Measurements from ENCODE around the gene SPRING1. TPM values are rescaled to one million over a fixed set of nuclear protein-coding genes. Genes with fewer than 3 reads are reported as not detected.

SPRING1 gene
- total and polyA plus RNA-seq, 2 of the 4 experiments (the other 2 are of a cell fraction), result 12.4 to 14.0 TPM

- no peaks in the 10 kb centered on the region for H3K9me1 ChIP-seq (ENCODE audit: insufficient read depth, low read length)
- H3K4me3 ChIP-seq (ENCODE audit: insufficient read depth, low read depth, low read length), result no peak overlapping the region
- no peak overlapping the region for H2BK20ac ChIP-seq (ENCODE audit: low read depth, low read length)
- H4K91ac ChIP-seq (ENCODE audit: insufficient read depth, low read depth, low read length), result no peak overlapping the region
- no peak overlapping the region for H3K56ac ChIP-seq (ENCODE audit: extremely low read depth, insufficient read depth, low read length)
- dilution Hi-C loops (cut with HindIII; ENCODE audit: low sequenced_read_pairs, unreplicated experiment), result no loop called here
- no peaks in the 10 kb centered on the region for H3K27me3 ChIP-seq (ENCODE audit: control insufficient read depth, insufficient read depth, low read length)
- no peaks in the 10 kb centered on the region for H3K9me3 ChIP-seq (ENCODE audit: control insufficient read depth, insufficient read depth, low read length)
- no peaks in the 10 kb centered on the region for H3K79me1 ChIP-seq (ENCODE audit: low read depth in 1 of 2, low read length in 2 of 2)
- H3K4me2 ChIP-seq (ENCODE audit: low read depth, low read length), result no peak overlapping the region
- no peaks in the 10 kb centered on the region for H4K20me1 ChIP-seq (ENCODE audit: insufficient read depth, low read length)
- H3K18ac ChIP-seq (ENCODE audit: low read depth, low read length), result no peak overlapping the region
- H3K36me3 ChIP-seq (ENCODE audit: control insufficient read depth, insufficient read depth, low read length), result no peaks in the 10 kb centered on the region
- no peak overlapping the region for H3K14ac ChIP-seq (replicated peaks; ENCODE audit: low read depth, low read length)
- no peak overlapping the region for H2BK120ac ChIP-seq (ENCODE audit: low read depth, low read length)
- WGBS, 2 experiments (ENCODE audit: extremely low coverage in 2 of 2, insufficient read length in 1 of 2), result no CpG with 5 or more reads among the region's 3 CpGs
- POLR2A ChIA-PET (ENCODE audit: unreplicated experiment), result no interaction called here
- H2AK5ac ChIP-seq (ENCODE audit: low read depth, low read length), result no peak overlapping the region
- no peak overlapping the region for H4K5ac ChIP-seq (ENCODE audit: low read depth, low read length)
- H2BK15ac ChIP-seq (ENCODE audit: low read depth, low read length), result no peak overlapping the region
- H3K4ac ChIP-seq (ENCODE audit: low read depth, low read length), result no peak overlapping the region
- no peak overlapping the region for H4K8ac ChIP-seq (ENCODE audit: low read depth in 2 of 2, low read length in 2 of 2)
- BruUV-seq (replicated peaks), result no TSS peak
- H2AFZ ChIP-seq (replicated peaks; ENCODE audit: low read length, poor library complexity), result no peak overlapping the region
- CTCF ChIA-PET, result no interaction called here
- no peak for TF ChIP-seq RCOR1 (IDR thresholded peaks at IDR 0.05; ENCODE audit: insufficient replicate concordance, low read length)
- TF ChIP-seq SMC3 (IDR thresholded peaks at IDR 0.05; ENCODE audit: low read depth, low read length), result no peak
- no peak for TF ChIP-seq RAD21 (IDR thresholded peaks at IDR 0.05; ENCODE audit: low read length)
- no peak for TF ChIP-seq BHLHE40 (IDR thresholded peaks at IDR 0.05; ENCODE audit: low read depth, low read length)
- TF ChIP-seq CTCF (conservative IDR thresholded peaks at IDR 0.05; ENCODE audit: low read depth, low read length), result no peak
- no peak for TF ChIP-seq CHD1 (IDR thresholded peaks at IDR 0.05; ENCODE audit: low read depth, low read length)
- TF ChIP-seq CEBPB (IDR thresholded peaks at IDR 0.05; ENCODE audit: low read depth, low read length), result no peak
- TF ChIP-seq POLR2A (IDR thresholded peaks at IDR 0.05; ENCODE audit: low read depth, low read length), result no peak
- no peak for TF ChIP-seq MAZ (IDR thresholded peaks at IDR 0.05; ENCODE audit: borderline replicate concordance, low read depth, low read length)
- no peak for TF ChIP-seq ELK1 (IDR thresholded peaks at IDR 0.05; ENCODE audit: borderline replicate concordance, low read depth, low read length)
- TF ChIP-seq RFX5 (IDR thresholded peaks at IDR 0.05; ENCODE audit: low read depth, low read length), result no peak
- TF ChIP-seq MAFK (IDR thresholded peaks at IDR 0.05; ENCODE audit: low read depth, low read length), result no peak
- no peak for TF ChIP-seq USF2 (IDR thresholded peaks at IDR 0.05; ENCODE audit: low read depth, low read length)
- no peak for TF ChIP-seq MXI1 (IDR thresholded peaks at IDR 0.05; ENCODE audit: borderline replicate concordance, low read depth, low read length)
- H2BK5ac ChIP-seq (ENCODE audit: low read depth, low read length, poor library complexity, severe bottlenecking), result no peak overlapping the region
- no peaks in the 10 kb centered on the region for H3K4me1 ChIP-seq (ENCODE audit: control insufficient read depth, insufficient read depth, low read length)
- intact Hi-C loops (cut with micrococcal nuclease), result no loop called here
- no peak overlapping the region for H3K9ac ChIP-seq (ENCODE audit: low read depth, low read length)
- no peak overlapping the region for H3K23ac ChIP-seq (ENCODE audit: low read depth, low read length)
- ATAC-seq (ENCODE audit: low read depth) (no peak), DNase-seq (no peak)
- in situ Hi-C loops (cut with MboI; ENCODE audit: low sequenced_read_pairs), result no loop called here
- no peak overlapping the region for H3K27ac ChIP-seq (ENCODE audit: insufficient read depth, low read length)
- H2AK9ac ChIP-seq (replicated peaks; ENCODE audit: low read depth, low read length, poor library complexity), result no peak overlapping the region
These were observed 28.4 kb upstream of the SPRING1 start for GRCh38 chr12:116766285-116766684.
